K562 (cell line): ENCODE measurements around the gene SH3BP2. TPM values are rescaled to one million over a fixed set of nuclear protein-coding genes. Genes with fewer than 3 reads are reported as not detected.

Experiments used
- BHLHE40 ChIP-seq: IDR thresholded peaks from 2 replicates; pipeline ENCODE4 v1.6.1; 2011; ENCODE audit warnings: low read length, improper control_type of control experiment
- ERF ChIP-seq: fragments of 450-650 bp; formaldehyde crosslinking; IDR thresholded peaks from 2 replicates; pipeline ENCODE4 v1.4.0; 2020; ENCODE audit warnings: mild to moderate bottlenecking, mixed read lengths
- FOXA1 ChIP-seq: fragments of 450-650 bp; IDR thresholded peaks from 2 replicates; pipeline ENCODE4 v1.6.1; 2016; ENCODE audit warnings: mild to moderate bottlenecking, borderline replicate concordance
- GATA2 ChIP-seq: sonication (generic); formaldehyde crosslinking; IDR thresholded peaks from 2 replicates; pipeline ENCODE4 v1.4.0; 2020; ENCODE audit warnings: mild to moderate bottlenecking, missing genetic modification reagents
- HNRNPH1 ChIP-seq: fragments of 200-400 bp; formaldehyde crosslinking; optimal IDR thresholded peaks from 2 replicates; pipeline ENCODE3; 2017; ENCODE audit warnings: low read depth, mild to moderate bottlenecking, low read length, moderate library complexity
- RAD21 ChIP-seq, 2 experiments: fragments of 250-450 bp in 1 of 2; fragments of 450-650 bp in 1 of 2; sonication (Bioruptor Pico) in 1 of 2; formaldehyde crosslinking in 1 of 2; IDR thresholded peaks in 1 of 2; conservative IDR thresholded peaks in 1 of 2; 2 replicates each; pipeline versions ENCODE4 v1.4.0 to v1.8.0; 2020 to 2022; ENCODE audit warnings: mild to moderate bottlenecking in 2 of 2, moderate library complexity in 1 of 2
- RFX5 ChIP-seq: IDR thresholded peaks from 2 replicates; pipeline ENCODE4 v1.6.1; 2011; ENCODE audit warnings: low read depth, mild to moderate bottlenecking, improper control_type of control experiment, low read length
- SREBF1 ChIP-seq: fragments of 150-350 bp; IDR thresholded peaks from 2 replicates; pipeline ENCODE4 v1.6.1; 2014; ENCODE audit warnings: antibody characterized with exemption, low read depth, low read length, borderline replicate concordance
- SRSF3 ChIP-seq: fragments of 200-400 bp; formaldehyde crosslinking; IDR thresholded peaks from 2 replicates; pipeline ENCODE4 v1.6.1; 2016; ENCODE audit warnings: mild to moderate bottlenecking, low read length, moderate library complexity; ENCODE audit not compliant: insufficient read depth
- TCFL5 ChIP-seq: fragments of 250-450 bp; sonication (Bioruptor Pico); conservative IDR thresholded peaks from 2 replicates; pipeline ENCODE4 v1.6.1; 2021; ENCODE audit warnings: mild to moderate bottlenecking, moderate library complexity, matching md5 sums
- TEAD1 ChIP-seq, 2 experiments: fragments of 450-650 bp in 1 of 2; sonication (generic) in 1 of 2; formaldehyde crosslinking; IDR thresholded peaks; 2 replicates each; pipeline versions ENCODE4 v1.4.0 to v1.8.0; 2020 to 2022; ENCODE audit warnings: mild to moderate bottlenecking in 2 of 2, missing genetic modification reagents in 1 of 2
- ZBTB1 ChIP-seq: sonication (generic); formaldehyde crosslinking; IDR thresholded peaks from 2 replicates; pipeline ENCODE4 v1.8.1; 2023; ENCODE audit warnings: missing genetic modification reagents, low read depth, mild to moderate bottlenecking, borderline replicate concordance
- ZBTB17 ChIP-seq: fragments of 450-650 bp; formaldehyde crosslinking; IDR thresholded peaks from 2 replicates; pipeline ENCODE4 v1.4.0; 2020; ENCODE audit warnings: mild to moderate bottlenecking
- polyA plus RNA-seq, 8 experiments: library from polyadenylated mRNA; depleted of rRNA in 4 of 8; stranded (reverse) in 5 of 8; unstranded in 3 of 8; fragments of >200 nt; fragmentation: Nextera tagmentation in 2 of 8; fragmentation: Illumina TruSeq in 1 of 8; extraction: Ambion mirVana in 2 of 8; extraction: Trizol in 1 of 8; gene quantifications; 2 replicates each; pipeline versions ENCODE4 v1.2.1 to v1.2.3, GENCODE V29; 2011 to 2014; ENCODE audit warnings: inconsistent platforms in 1 of 8, missing spikeins in 1 of 8
- total RNA-seq, 7 experiments: library from RNA; depleted of rRNA in 6 of 7; stranded (reverse); fragments of >200 nt in 6 of 7; fragmentation: Illumina TruSeq in 2 of 7; extraction: Trizol in 2 of 7; gene quantifications; 2 replicates each; pipeline versions ENCODE4 v1.2.1 to v1.2.3, GENCODE V29; 2011 to 2021; ENCODE audit warnings: low replicate concordance in 1 of 7
- TF ChIP-seq, protein P1 (sequence below): fragments of 450-650 bp; formaldehyde crosslinking; IDR thresholded peaks from 2 replicates; pipeline ENCODE4 v1.4.0; 2020; ENCODE audit warnings: mild to moderate bottlenecking
- TF ChIP-seq, protein P2 (sequence below), 2 experiments: IDR thresholded peaks; 2 replicates each; pipeline ENCODE4 v1.6.1; 2012; ENCODE audit warnings: improper control_type of control experiment in 2 of 2, low read depth in 2 of 2, low read length in 2 of 2, borderline replicate concordance in 1 of 2
- TF ChIP-seq, protein P3 (sequence below): fragments of 250-450 bp; sonication (Bioruptor Pico); IDR thresholded peaks from 2 replicates; pipeline ENCODE4 v1.4.0; 2020; ENCODE audit warnings: mild to moderate bottlenecking, moderate library complexity
- TF ChIP-seq, protein P4 (sequence below): fragments of 250-450 bp; sonication (Bioruptor Pico); IDR thresholded peaks from 2 replicates; pipeline ENCODE4 v1.5.0; 2021

SH3BP2 gene
- total and polyA plus RNA-seq, 9 of the 15 experiments (the other 6 are each of a cell fraction or from before 2014, with no cell fraction given) = 0.34 to 16.0 (median 5.1) TPM

DNA sequence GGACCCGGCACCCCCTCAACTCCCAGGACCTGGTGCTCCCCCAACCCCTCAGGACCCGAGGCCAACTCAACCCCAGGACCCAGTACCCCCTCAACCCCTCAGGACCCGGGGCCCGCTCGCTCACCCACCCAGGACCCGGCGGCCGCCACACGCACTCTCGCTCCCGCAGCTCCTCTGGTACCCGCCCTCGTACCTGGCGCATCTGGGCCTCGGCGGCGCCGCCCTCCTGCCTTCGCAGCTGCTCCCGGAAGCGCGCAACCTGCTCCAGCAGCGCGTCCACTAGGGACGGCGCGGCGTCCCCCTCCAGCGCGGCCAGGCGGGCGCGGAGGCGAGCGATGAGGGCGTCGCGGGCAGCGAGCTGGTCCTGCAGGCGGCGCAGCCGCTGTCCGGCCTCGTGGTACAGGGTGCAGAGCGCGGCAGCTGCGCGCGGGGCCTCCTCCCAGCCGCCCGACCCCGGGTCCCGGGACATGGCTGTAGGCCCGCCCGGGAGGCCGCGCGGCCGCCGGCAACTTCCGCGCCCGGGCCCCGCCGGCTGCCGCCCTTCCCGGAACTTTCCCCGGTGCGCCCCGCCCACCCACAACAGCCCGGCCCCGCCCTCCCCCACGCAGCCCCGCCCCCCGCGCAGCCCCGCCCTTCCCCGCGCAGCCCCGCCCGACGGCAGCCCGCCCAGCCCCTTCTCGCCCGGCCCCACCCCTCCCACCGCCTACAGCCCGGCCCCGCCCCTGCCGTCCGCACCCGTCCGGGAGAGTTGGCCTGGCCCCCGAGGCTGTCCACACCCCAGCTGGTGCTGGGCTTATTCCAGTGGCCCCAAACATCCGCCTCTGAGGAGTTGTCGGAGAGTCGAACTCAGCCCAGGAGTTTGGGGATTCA lies 36.8 kb upstream of the SH3BP2 start, which contains the start of gene TNIP2 (continued):
- no peak for TF ChIP-seq GATA2
- TF ChIP-seq ERF = peak; percentile 58; the same call in 1 of the 2 replicates
- TF ChIP-seq, protein P1, sequence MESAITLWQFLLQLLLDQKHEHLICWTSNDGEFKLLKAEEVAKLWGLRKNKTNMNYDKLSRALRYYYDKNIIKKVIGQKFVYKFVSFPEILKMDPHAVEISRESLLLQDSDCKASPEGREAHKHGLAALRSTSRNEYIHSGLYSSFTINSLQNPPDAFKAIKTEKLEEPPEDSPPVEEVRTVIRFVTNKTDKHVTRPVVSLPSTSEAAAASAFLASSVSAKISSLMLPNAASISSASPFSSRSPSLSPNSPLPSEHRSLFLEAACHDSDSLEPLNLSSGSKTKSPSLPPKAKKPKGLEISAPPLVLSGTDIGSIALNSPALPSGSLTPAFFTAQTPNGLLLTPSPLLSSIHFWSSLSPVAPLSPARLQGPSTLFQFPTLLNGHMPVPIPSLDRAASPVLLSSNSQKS = no peak
- no peak for TF ChIP-seq SREBF1
- TF ChIP-seq TCFL5 (CRISPR knock-in tag) = no peak
- TF ChIP-seq FOXA1 = no peak
- TF ChIP-seq ZBTB1 (CRISPR knock-in tag) = 0 out of 2 replicates have a peak, but pooled peaks have one; percentile 47
- 0 out of 4 replicates have a peak, but pooled peaks of 1 of the 2 experiments have one; percentile 22 for TF ChIP-seq TEAD1 (CRISPR knock-in tag; IDR thresholded peaks at IDR 0.05)
- TF ChIP-seq HNRNPH1 = no peak
- no peak for TF ChIP-seq RFX5
- TF ChIP-seq, protein P2, sequence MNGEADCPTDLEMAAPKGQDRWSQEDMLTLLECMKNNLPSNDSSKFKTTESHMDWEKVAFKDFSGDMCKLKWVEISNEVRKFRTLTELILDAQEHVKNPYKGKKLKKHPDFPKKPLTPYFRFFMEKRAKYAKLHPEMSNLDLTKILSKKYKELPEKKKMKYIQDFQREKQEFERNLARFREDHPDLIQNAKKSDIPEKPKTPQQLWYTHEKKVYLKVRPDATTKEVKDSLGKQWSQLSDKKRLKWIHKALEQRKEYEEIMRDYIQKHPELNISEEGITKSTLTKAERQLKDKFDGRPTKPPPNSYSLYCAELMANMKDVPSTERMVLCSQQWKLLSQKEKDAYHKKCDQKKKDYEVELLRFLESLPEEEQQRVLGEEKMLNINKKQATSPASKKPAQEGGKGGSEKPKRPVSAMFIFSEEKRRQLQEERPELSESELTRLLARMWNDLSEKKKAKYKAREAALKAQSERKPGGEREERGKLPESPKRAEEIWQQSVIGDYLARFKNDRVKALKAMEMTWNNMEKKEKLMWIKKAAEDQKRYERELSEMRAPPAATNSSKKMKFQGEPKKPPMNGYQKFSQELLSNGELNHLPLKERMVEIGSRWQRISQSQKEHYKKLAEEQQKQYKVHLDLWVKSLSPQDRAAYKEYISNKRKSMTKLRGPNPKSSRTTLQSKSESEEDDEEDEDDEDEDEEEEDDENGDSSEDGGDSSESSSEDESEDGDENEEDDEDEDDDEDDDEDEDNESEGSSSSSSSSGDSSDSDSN (IDR thresholded peaks at IDR 0.05; ENCODE audit: borderline replicate concordance in 1 of 2, low read depth in 2 of 2, low read length in 2 of 2) = peak in 1 of 2 experiments; percentile 64; a peak in 1 of 4 replicates
- TF ChIP-seq BHLHE40 = 0 out of 2 replicates have a peak, but pooled peaks have one; percentile 9
- no peak for TF ChIP-seq ZBTB17 (CRISPR knock-in tag)
- TF ChIP-seq, protein P3, sequence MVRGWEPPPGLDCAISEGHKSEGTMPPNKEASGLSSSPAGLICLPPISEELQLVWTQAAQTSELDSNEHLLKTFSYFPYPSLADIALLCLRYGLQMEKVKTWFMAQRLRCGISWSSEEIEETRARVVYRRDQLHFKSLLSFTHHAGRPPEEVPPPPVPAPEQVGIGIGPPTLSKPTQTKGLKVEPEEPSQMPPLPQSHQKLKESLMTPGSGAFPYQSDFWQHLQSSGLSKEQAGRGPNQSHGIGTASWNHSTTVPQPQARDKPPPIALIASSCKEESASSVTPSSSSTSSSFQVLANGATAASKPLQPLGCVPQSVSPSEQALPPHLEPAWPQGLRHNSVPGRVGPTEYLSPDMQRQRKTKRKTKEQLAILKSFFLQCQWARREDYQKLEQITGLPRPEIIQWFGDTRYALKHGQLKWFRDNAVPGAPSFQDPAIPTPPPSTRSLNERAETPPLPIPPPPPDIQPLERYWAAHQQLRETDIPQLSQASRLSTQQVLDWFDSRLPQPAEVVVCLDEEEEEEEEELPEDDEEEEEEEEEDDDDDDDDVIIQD (CRISPR knock-in tag) = no peak
- TF ChIP-seq, protein P4, sequence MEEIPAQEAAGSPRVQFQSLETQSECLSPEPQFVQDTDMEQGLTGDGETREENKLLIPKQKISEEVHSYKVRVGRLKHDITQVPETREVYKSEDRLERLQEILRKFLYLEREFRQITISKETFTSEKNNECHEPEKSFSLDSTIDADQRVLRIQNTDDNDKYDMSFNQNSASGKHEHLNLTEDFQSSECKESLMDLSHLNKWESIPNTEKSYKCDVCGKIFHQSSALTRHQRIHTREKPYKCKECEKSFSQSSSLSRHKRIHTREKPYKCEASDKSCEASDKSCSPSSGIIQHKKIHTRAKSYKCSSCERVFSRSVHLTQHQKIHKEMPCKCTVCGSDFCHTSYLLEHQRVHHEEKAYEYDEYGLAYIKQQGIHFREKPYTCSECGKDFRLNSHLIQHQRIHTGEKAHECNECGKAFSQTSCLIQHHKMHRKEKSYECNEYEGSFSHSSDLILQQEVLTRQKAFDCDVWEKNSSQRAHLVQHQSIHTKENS = no peak
- TF ChIP-seq RAD21 (CRISPR knock-in tag; conservative IDR thresholded peaks at IDR 0.05 in 1 of 2, IDR thresholded peaks at IDR 0.05 in 1 of 2) = peak in 1 of 2 experiments; percentile 44; a peak in 2 of 4 replicates
- no peak for TF ChIP-seq SRSF3
